HepG2 (cell line): ENCODE measurements around the gene ADH1B. TPM values are rescaled to one million over a fixed set of nuclear protein-coding genes. Genes with fewer than 3 reads are reported as not detected.
A peak's percentile ranks its signal among the peaks of the same experiment; 100 is the strongest.

ENCODE experiments used
- ATAC-seq: fragments of 200-7000 bp; cut with Tn5 transposase; 3 replicates; pipeline ENCODE4 v1.9.1; 2020; ENCODE audit warnings: mild to moderate bottlenecking, moderate library complexity
- Bru-seq: library from RNA; stranded (reverse); fragments of 400-500 nt; gene quantifications from one replicate; lab custom pipeline; 2021; lab: Mats Ljungman, UMichigan
- BruChase-seq, 2 experiments: library from RNA; stranded (reverse); fragments of 400-500 nt; gene quantifications; one replicate each; lab custom pipeline; 2021; lab: Mats Ljungman, UMichigan
- BruUV-seq: library from RNA; stranded (reverse); fragments of 400-500 nt; replicated peaks from 2 replicates; lab custom pipeline; 2021; lab: Mats Ljungman, UMichigan
- CTCF ChIA-PET: fragments of 300-600 bp; formaldehyde crosslinking; extraction: SDS; loops from one replicate; lab custom pipeline; 2021; ENCODE audit warnings: low total read pairs, inconsistent platforms, low intra/inter-chr PET ratio; lab: Yijun Ruan, JAX
- POLR2A ChIA-PET: fragments of 350-600 bp; sonication (Branson Sonifier 250); formaldehyde crosslinking; loops from one replicate; lab custom pipeline; 2020; ENCODE audit warnings: antibody characterized with exemption, inconsistent platforms; lab: Yijun Ruan, JAX
- DNase-seq: peaks from one replicate; pipeline ENCODE4 v3.0.0-alpha.2; 2015; ENCODE audit warnings: low spot score
- FAIRE-seq: peaks from 3 replicates; lab custom pipeline; 2011; peaks lifted over from hg19 to GRCh38; lab: Jason Lieb, UNC
- H2AFZ ChIP-seq: one replicate; pipeline ENCODE4 v1.6.1; 2011; ENCODE audit warnings: low read length, inconsistent platforms
- H3K27ac ChIP-seq: fragments of 300-600 bp; 3 replicates; pipeline ENCODE4 v1.8.0; 2011; ENCODE audit warnings: mixed run types, mild to moderate bottlenecking, mixed read lengths, low read length, inconsistent platforms; ENCODE audit not compliant: insufficient read depth; ENCODE audit errors: extremely low read length
- H3K27me3 ChIP-seq, 2 experiments: fragments of 200-600 bp in 1 of 2; 2 replicates in 1 of 2; 3 replicates in 1 of 2; pipeline versions ENCODE4 v1.6.0 to v1.8.0; 2011; ENCODE audit warnings: low read length in 2 of 2, mild to moderate bottlenecking in 2 of 2, moderate library complexity in 2 of 2, inconsistent platforms in 1 of 2; ENCODE audit not compliant: insufficient read depth in 2 of 2, control insufficient read depth in 1 of 2
- H3K36me3 ChIP-seq, 2 experiments: fragments of 200-600 bp in 1 of 2; replicated peaks in 1 of 2; 2 replicates in 1 of 2; 3 replicates in 1 of 2; pipeline versions ENCODE4 v1.5.1 to v1.8.0; 2011; ENCODE audit warnings: low read length in 2 of 2, inconsistent platforms in 1 of 2; ENCODE audit not compliant: insufficient read depth in 2 of 2, control insufficient read depth in 1 of 2
- H3K4me1 ChIP-seq: 2 replicates; pipeline ENCODE4 v1.5.1; 2012; ENCODE audit warnings: low read length, inconsistent platforms; ENCODE audit not compliant: insufficient read depth
- H3K4me2 ChIP-seq: 2 replicates; pipeline ENCODE4 v1.6.0; 2011; ENCODE audit warnings: low read depth, low read length, inconsistent platforms
- H3K4me3 ChIP-seq, 3 experiments: fragments of 200-600 bp in 1 of 3; sonication (generic), shearing (Covaris generic) in 1 of 3; replicated peaks in 1 of 3; 2 replicates each; pipeline ENCODE4 v1.5.1; 2011 to 2016; ENCODE audit warnings: low read length in 3 of 3, inconsistent platforms in 2 of 3, low read depth in 2 of 3, mild to moderate bottlenecking in 2 of 3, control low read depth in 1 of 3, mixed read lengths in 1 of 3; ENCODE audit not compliant: insufficient read depth in 1 of 3
- H3K79me2 ChIP-seq: one replicate; pipeline ENCODE4 v1.6.1; 2011; ENCODE audit warnings: low read length, inconsistent platforms; ENCODE audit not compliant: insufficient read depth
- H3K9ac ChIP-seq: 2 replicates; pipeline ENCODE4 v1.6.0; 2011; ENCODE audit warnings: mild to moderate bottlenecking, low read depth, low read length, inconsistent platforms; ENCODE audit not compliant: insufficient read depth
- H3K9me3 ChIP-seq: 2 replicates; pipeline ENCODE4 v1.5.1; 2012; ENCODE audit warnings: mild to moderate bottlenecking, low read length
- H4K20me1 ChIP-seq: 2 replicates; pipeline ENCODE4 v1.6.0; 2011; ENCODE audit warnings: inconsistent platforms, mild to moderate bottlenecking, low read length, moderate library complexity; ENCODE audit not compliant: insufficient read depth
- ATF7 ChIP-seq, 2 experiments: fragments of 450-650 bp in 1 of 2; sonication (generic) in 1 of 2; formaldehyde crosslinking in 1 of 2; IDR thresholded peaks; 2 replicates each; pipeline versions ENCODE4 v1.4.0 to v1.6.1; 2016 to 2020; ENCODE audit warnings: antibody characterized with exemption in 1 of 2, mild to moderate bottlenecking in 1 of 2, missing genetic modification reagents in 1 of 2
- CHD4 ChIP-seq: fragments of 200-600 bp; sonication (generic); IDR thresholded peaks from 2 replicates; pipeline ENCODE4 v1.7.0; 2017; ENCODE audit warnings: mild to moderate bottlenecking, low read length, borderline replicate concordance
- HNF4G ChIP-seq, 2 experiments: sonication (generic) in 1 of 2; formaldehyde crosslinking in 1 of 2; IDR thresholded peaks; 2 replicates each; pipeline versions ENCODE4 v1.4.0 to v1.6.1; 2011 to 2020; ENCODE audit warnings: borderline replicate concordance in 2 of 2, low read depth in 2 of 2, mild to moderate bottlenecking in 2 of 2, low read length in 1 of 2, missing genetic modification reagents in 1 of 2, moderate library complexity in 1 of 2
- HNRNPUL1 ChIP-seq: fragments of 200-400 bp; formaldehyde crosslinking; IDR thresholded peaks from 2 replicates; pipeline ENCODE4 v1.6.1; 2017; ENCODE audit warnings: low read depth, mild to moderate bottlenecking, low read length, moderate library complexity
- MED1 ChIP-seq: sonication (generic); formaldehyde crosslinking; IDR thresholded peaks from 2 replicates; pipeline ENCODE4 v1.4.0; 2020; ENCODE audit warnings: missing genetic modification reagents
- PHB2 ChIP-seq: fragments of 450-650 bp; IDR thresholded peaks from 2 replicates; pipeline ENCODE4 v1.6.1; 2018; ENCODE audit not compliant: partially characterized antibody
- SETDB1 ChIP-seq: sonication (generic); formaldehyde crosslinking; IDR thresholded peaks from 2 replicates; pipeline ENCODE4 v1.5.1; 2020; ENCODE audit warnings: missing genetic modification reagents, mild to moderate bottlenecking, borderline replicate concordance
- SIX1 ChIP-seq: sonication (generic); formaldehyde crosslinking; IDR thresholded peaks from 2 replicates; pipeline ENCODE4 v1.4.0; 2020; ENCODE audit warnings: missing genetic modification reagents, borderline replicate concordance
- TEAD3 ChIP-seq: optimal IDR thresholded peaks from 2 replicates; pipeline ENCODE3; 2016; ENCODE audit warnings: borderline replicate concordance
- ZFP62 ChIP-seq: sonication (generic); formaldehyde crosslinking; IDR thresholded peaks from 2 replicates; pipeline ENCODE4 v1.4.0; 2020; ENCODE audit warnings: missing genetic modification reagents
- ZMYM3 ChIP-seq: sonication (generic); formaldehyde crosslinking; IDR thresholded peaks from 2 replicates; pipeline ENCODE4 v1.5.1; 2020; ENCODE audit warnings: mild to moderate bottlenecking, missing genetic modification reagents
- ZNF367 ChIP-seq: sonication (generic); formaldehyde crosslinking; IDR thresholded peaks from 2 replicates; pipeline ENCODE4 v1.4.0; 2020; ENCODE audit warnings: missing genetic modification reagents, borderline replicate concordance
- ZNF598 ChIP-seq: sonication (generic); formaldehyde crosslinking; IDR thresholded peaks from 2 replicates; pipeline ENCODE4 v1.5.1; 2020; ENCODE audit warnings: mild to moderate bottlenecking, missing genetic modification reagents, borderline replicate concordance
- ZNF761 ChIP-seq: sonication (generic); formaldehyde crosslinking; conservative IDR thresholded peaks from 2 replicates; pipeline ENCODE4 v1.4.0; 2020; ENCODE audit warnings: mild to moderate bottlenecking, missing genetic modification reagents
- ZNF782 ChIP-seq: sonication (generic); formaldehyde crosslinking; IDR thresholded peaks from 2 replicates; pipeline ENCODE4 v1.4.0; 2020; ENCODE audit warnings: missing genetic modification reagents, mild to moderate bottlenecking, borderline replicate concordance
- WGBS: methylation state at CpG from one replicate; pipeline ENCODE4 v1.1.6; 2017; ENCODE audit warnings: low lambda C conversion rate; 5-methylcytosine and 5-hydroxymethylcytosine counted together
- in situ Hi-C: cut with HindIII; loops from 2 replicates; pipeline ENCODE4 v1.10.0; 2017; ENCODE audit warnings: low pct_unique_long_range_greater_than_20kb; ENCODE audit not compliant: extremely low pct_ligation_motif_present
- intact Hi-C: fragments of 100-400 bp; cut with micrococcal nuclease; formaldehyde crosslinking; loops from one replicate; pipeline ENCODE4 v1.10.0; 2022; ENCODE audit not compliant: unreplicated experiment
- long read RNA-seq, 2 experiments: library from RNA in 1 of 2; library from polyadenylated mRNA in 1 of 2; stranded (forward) in 1 of 2; unstranded in 1 of 2; transcript quantifications; one replicate each; pipeline ENCODE4 v2.0.0, GENCODE V29; 2019 to 2022
- polyA minus RNA-seq, 3 experiments: library from RNA; depleted of rRNA, polyadenylated mRNA; stranded (reverse); fragments of >200 nt; gene quantifications; 2 replicates each; pipeline ENCODE4 v1.2.3, GENCODE V29; 2011; ENCODE audit warnings: low replicate concordance in 1 of 3
- polyA plus RNA-seq, 8 experiments: library from polyadenylated mRNA; depleted of rRNA in 3 of 8; stranded (reverse) in 7 of 8; unstranded in 1 of 8; fragments of >200 nt; fragmentation: Illumina TruSeq in 4 of 8; extraction: Trizol in 4 of 8; gene quantifications; 2 replicates each; pipeline versions ENCODE4 v1.2.1 to v1.2.3, GENCODE V29; 2011 to 2016; ENCODE audit warnings: low read depth in 4 of 8, missing spikeins in 1 of 8, mixed read lengths in 1 of 8; ENCODE audit not compliant: insufficient read depth in 1 of 8
- total RNA-seq, 5 experiments: library from RNA; depleted of rRNA; stranded (reverse); fragments of >200 nt; fragmentation: Illumina TruSeq; extraction: Trizol; gene quantifications; 2 replicates each; pipeline ENCODE4 v1.2.3, GENCODE V29; 2016; ENCODE audit warnings: low read depth in 1 of 5
- TF ChIP-seq, protein P1 (sequence below): sonication (generic); formaldehyde crosslinking; IDR thresholded peaks from 2 replicates; pipeline ENCODE4 v1.4.0; 2020; ENCODE audit warnings: missing genetic modification reagents

Gene ADH1B
- total RNA-seq (2016; rRNA removed; fragmentation: Illumina TruSeq; extraction: Trizol): 0.40 and 1.2 TPM in 2 replicates
- total RNA-seq (2016; cell fraction: cytosol; rRNA removed; fragmentation: Illumina TruSeq; extraction: Trizol; ENCODE audit: low read depth): not detected in 2 replicates
- total RNA-seq (2016; cell fraction: insoluble cytoplasmic fraction; rRNA removed; fragmentation: Illumina TruSeq; extraction: Trizol): 0.69 and 1.5 TPM in 2 replicates
- 0.31 TPM in 1 of 2 replicates, not detected in the other for total RNA-seq (2016; cell fraction: membrane; rRNA removed; fragmentation: Illumina TruSeq; extraction: Trizol)
- 0.31 and 0.37 TPM in 2 replicates for total RNA-seq (2016; cell fraction: nucleus; rRNA removed; fragmentation: Illumina TruSeq; extraction: Trizol)
- polyA plus RNA-seq (2011; rRNA removed): 0.05 TPM in 1 of 2 replicates, not detected in the other
- 0.03 TPM in 1 of 2 replicates, not detected in the other for polyA plus RNA-seq (2011; cell fraction: cytosol; rRNA removed)
- not detected in 2 replicates for polyA plus RNA-seq (2011; cell fraction: nucleus; rRNA removed)
- polyA plus RNA-seq (2012): not detected in 2 replicates
- polyA plus RNA-seq (2016; cell fraction: cytosol; fragmentation: Illumina TruSeq; extraction: Trizol; ENCODE audit: low read depth): 0.06 and 0.07 TPM in 2 replicates
- polyA plus RNA-seq (2016; cell fraction: insoluble cytoplasmic fraction; fragmentation: Illumina TruSeq; extraction: Trizol; ENCODE audit: low read depth): 0.38 and 0.71 TPM in 2 replicates
- 0.08 TPM in 1 of 2 replicates, not detected in the other for polyA plus RNA-seq (2016; cell fraction: membrane; fragmentation: Illumina TruSeq; extraction: Trizol; ENCODE audit: low read depth)
- 0.35 and 0.72 TPM in 2 replicates for polyA plus RNA-seq (2016; cell fraction: nucleus; fragmentation: Illumina TruSeq; extraction: Trizol; ENCODE audit: insufficient read depth, low read depth)
- not detected in 2 replicates for polyA minus RNA-seq (2011; rRNA and poly(A)+ RNA removed; ENCODE audit: low replicate concordance)
- not detected in 2 replicates for polyA minus RNA-seq (2011; cell fraction: cytosol; rRNA and poly(A)+ RNA removed)
- not detected in 2 replicates for polyA minus RNA-seq (2011; cell fraction: nucleus; rRNA and poly(A)+ RNA removed)
- percentile 11 among the genes with signal in this experiment for Bru-seq, nascent RNA
- BruChase-seq, experiment 1, labeled RNA remaining after a 6-hour chase: percentile 13 among the genes with signal in this experiment
- percentile 8 among the genes with signal in this experiment for BruChase-seq, experiment 2, labeled RNA remaining after a 2-hour chase
- long read RNA-seq, experiment 1: 0 reads
- long read RNA-seq, experiment 2: 0 reads

DNA sequence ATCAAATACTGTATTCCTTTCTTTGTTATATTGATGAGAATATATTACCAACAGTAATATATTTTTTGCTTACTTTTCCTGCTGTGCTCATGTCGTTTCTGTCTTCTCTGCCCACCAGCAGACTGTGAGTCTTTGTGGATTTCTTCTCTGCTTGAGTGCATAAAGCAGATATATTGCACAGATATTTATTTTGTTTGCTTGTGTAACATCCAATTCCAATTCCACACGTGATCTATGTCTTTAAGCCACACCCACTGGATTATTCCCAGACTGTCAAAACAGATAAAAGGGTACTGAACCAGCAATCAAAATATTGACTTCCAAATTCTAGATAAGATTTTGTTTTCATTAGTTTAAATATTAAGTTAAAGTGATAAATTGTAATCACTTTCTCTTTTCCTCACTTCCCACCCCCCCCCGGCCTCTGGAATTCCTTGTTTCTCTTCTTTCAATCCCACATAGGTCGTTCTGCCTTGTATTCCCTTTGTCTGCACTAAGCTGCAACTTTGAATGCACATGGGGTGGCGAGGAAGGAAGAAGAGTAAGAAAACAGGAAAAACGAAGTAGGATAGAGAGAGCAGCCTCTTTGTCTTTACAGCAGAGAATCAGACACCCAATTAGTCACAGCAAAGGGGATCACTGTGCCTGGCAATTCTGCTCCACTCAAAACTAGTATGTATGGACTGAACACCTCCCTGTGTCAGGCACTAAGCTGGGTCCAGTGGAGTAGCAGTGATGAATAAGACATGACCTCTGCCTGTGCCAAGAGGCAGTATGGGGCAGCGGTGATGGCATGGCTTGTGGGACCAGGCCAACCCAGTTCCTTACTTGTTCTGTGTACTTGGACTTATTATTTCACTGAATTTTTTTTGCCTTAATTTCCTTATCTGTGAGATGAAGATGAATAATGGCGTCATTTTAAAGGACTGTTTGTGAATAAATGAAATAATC is at the start of gene ADH1B:
Gene ADH1B, minus strand, starts transcription at position 161 of the 951 bp plus-strand sequence. Its CDS starts 70 bp downstream, at position 91.
- H3K27ac ChIP-seq: no peak within 1 kb of the TSS
- H3K27me3 ChIP-seq: no peaks in the 10 kb centered on the region
- no TSS peak for BruUV-seq
- no peak within 1 kb of the TSS for H3K9ac ChIP-seq
- 0 out of 2 replicates have a peak, but pooled peaks cover 6% of the 10 kb centered on the region for H3K9me3 ChIP-seq
- no peaks in the 10 kb centered on the region for H3K36me3 ChIP-seq
- DNase-seq (no peak), ATAC-seq (no peak), FAIRE-seq (no peak)
- 23% methylated on average over 8 of the region's 8 CpGs for WGBS
- H3K4me1 ChIP-seq: 0 out of 2 replicates have a peak, but pooled peaks cover 7% of the 10 kb centered on the region
- CTCF ChIA-PET: no interaction called here
- no peaks in the 10 kb centered on the region for H3K79me2 ChIP-seq
- no peak within 1 kb of the TSS for H2AFZ ChIP-seq
- intact Hi-C loops: no loop called here
- POLR2A ChIA-PET: no interaction called here
- no peaks in the 10 kb centered on the region for H4K20me1 ChIP-seq
- peak within 1 kb of the TSS; percentile 30 for H3K4me2 ChIP-seq
- in situ Hi-C loops: no loop called here
- H3K4me3 ChIP-seq: no peak within 1 kb of the TSS
- TF ChIP-seq ZNF598 (CRISPR knock-in tag) (no peak), ZFP62 (CRISPR knock-in tag) (no peak), ZMYM3 (CRISPR knock-in tag) (no peak), CHD4 (no peak), MED1 (CRISPR knock-in tag) (no peak), SETDB1 (no peak), ZNF761 (no peak), ATF7 (IDR thresholded peaks at IDR 0.05) (no peak), ATF7 (CRISPR knock-in tag; IDR thresholded peaks at IDR 0.05) (no peak), ZNF782 (no peak), HNRNPUL1 (no peak), ZNF367 (no peak), PHB2 (no peak), HNF4G (IDR thresholded peaks at IDR 0.05; ENCODE audit: borderline replicate concordance, low read depth, low read length) (no peak), HNF4G (CRISPR knock-in tag; IDR thresholded peaks at IDR 0.05; ENCODE audit: borderline replicate concordance, low read depth) (no peak), SIX1 (CRISPR knock-in tag) (no peak), TEAD3 (CRISPR knock-in tag) (no peak)
- TF ChIP-seq, protein P1, sequence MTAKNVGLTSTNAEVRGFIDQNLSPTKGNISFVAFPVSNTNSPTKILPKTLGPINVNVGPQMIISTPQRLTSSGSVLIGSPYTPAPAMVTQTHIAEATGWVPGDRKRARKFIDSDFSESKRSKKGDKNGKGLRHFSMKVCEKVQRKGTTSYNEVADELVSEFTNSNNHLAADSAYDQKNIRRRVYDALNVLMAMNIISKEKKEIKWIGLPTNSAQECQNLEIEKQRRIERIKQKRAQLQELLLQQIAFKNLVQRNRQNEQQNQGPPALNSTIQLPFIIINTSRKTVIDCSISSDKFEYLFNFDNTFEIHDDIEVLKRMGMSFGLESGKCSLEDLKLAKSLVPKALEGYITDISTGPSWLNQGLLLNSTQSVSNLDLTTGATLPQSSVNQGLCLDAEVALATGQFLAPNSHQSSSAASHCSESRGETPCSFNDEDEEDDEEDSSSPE (CRISPR knock-in tag): no peak
